Mesendoderm (in vitro differentiated cells): ENCODE data around the gene KCTD1.

Source experiments
- DNase-seq: peaks from one replicate; pipeline ENCODE4 v3.0.0; 2013
- H2AK5ac ChIP-seq: 2 replicates; pipeline ENCODE4 v1.6.1; 2013; ENCODE audit warnings: low read length, inconsistent platforms
- H2BK120ac ChIP-seq: 2 replicates; pipeline ENCODE4 v1.6.1; 2013; ENCODE audit warnings: low read depth, mild to moderate bottlenecking, low read length, moderate library complexity, mixed read lengths
- H2BK15ac ChIP-seq: replicated peaks from 2 replicates; pipeline ENCODE4 v1.6.1; 2013; ENCODE audit warnings: low read depth, mild to moderate bottlenecking, moderate library complexity
- H2BK5ac ChIP-seq: 2 replicates; pipeline ENCODE4 v1.6.1; 2013; ENCODE audit warnings: low read length, inconsistent platforms
- H3K18ac ChIP-seq: 2 replicates; pipeline ENCODE4 v1.6.1; 2013; ENCODE audit warnings: mild to moderate bottlenecking, low read length, mixed read lengths
- H3K23ac ChIP-seq: one replicate; pipeline ENCODE4 v1.6.1; 2013; ENCODE audit warnings: low read length
- H3K27ac ChIP-seq: 2 replicates; pipeline ENCODE4 v1.5.1; 2013; ENCODE audit warnings: low read depth, mild to moderate bottlenecking, inconsistent platforms, low read length, moderate library complexity
- H3K27me3 ChIP-seq: 2 replicates; pipeline ENCODE4 v1.6.1; 2013; ENCODE audit warnings: low read length, control low read depth, mild to moderate bottlenecking, inconsistent platforms; ENCODE audit not compliant: insufficient read depth, poor library complexity
- H3K36me3 ChIP-seq: 2 replicates; pipeline ENCODE4 v1.6.1; 2013; ENCODE audit warnings: low read length, inconsistent platforms; ENCODE audit not compliant: control insufficient read depth, insufficient read depth
- H3K4ac ChIP-seq: one replicate; pipeline ENCODE4 v1.6.1; 2013; ENCODE audit warnings: low read depth, mild to moderate bottlenecking, low read length, moderate library complexity
- H3K4me1 ChIP-seq: 2 replicates; pipeline ENCODE4 v1.6.1; 2013; ENCODE audit warnings: low read depth, low read length, inconsistent platforms; ENCODE audit not compliant: control insufficient read depth
- H3K4me2 ChIP-seq: 2 replicates; pipeline ENCODE4 v1.6.1; 2013; ENCODE audit warnings: low read length
- H3K4me3 ChIP-seq: 2 replicates; pipeline ENCODE4 v1.5.1; 2013; ENCODE audit warnings: mild to moderate bottlenecking, low read length
- H3K56ac ChIP-seq: one replicate; pipeline ENCODE4 v1.6.1; 2013; ENCODE audit warnings: low read length
- H3K79me1 ChIP-seq: 2 replicates; pipeline ENCODE4 v1.6.1; 2013; ENCODE audit warnings: low read length, inconsistent platforms
- H3K79me2 ChIP-seq: 2 replicates; pipeline ENCODE4 v1.6.1; 2013; ENCODE audit warnings: mild to moderate bottlenecking, low read length; ENCODE audit not compliant: control insufficient read depth, insufficient read depth
- H3K9ac ChIP-seq: 2 replicates; pipeline ENCODE4 v1.6.1; 2013; ENCODE audit warnings: low read length, inconsistent platforms
- H4K5ac ChIP-seq: one replicate; pipeline ENCODE4 v1.6.1; 2013; ENCODE audit warnings: low read length
- H4K8ac ChIP-seq: one replicate; pipeline ENCODE4 v1.6.1; 2013; ENCODE audit warnings: low read depth, mild to moderate bottlenecking, control low read depth, low read length, moderate library complexity
- WGBS: extraction: QIAGEN DNeasy Blood & Tissue Kit; methylation state at CpG from one replicate; pipeline ENCODE4 v1.1.7; 2013; ENCODE audit warnings: low lambda C conversion rate, missing lambda C conversion rate; ENCODE audit not compliant: insufficient coverage; ENCODE audit errors: extremely low coverage; 5-methylcytosine and 5-hydroxymethylcytosine counted together

The KCTD1 gene

DNA sequence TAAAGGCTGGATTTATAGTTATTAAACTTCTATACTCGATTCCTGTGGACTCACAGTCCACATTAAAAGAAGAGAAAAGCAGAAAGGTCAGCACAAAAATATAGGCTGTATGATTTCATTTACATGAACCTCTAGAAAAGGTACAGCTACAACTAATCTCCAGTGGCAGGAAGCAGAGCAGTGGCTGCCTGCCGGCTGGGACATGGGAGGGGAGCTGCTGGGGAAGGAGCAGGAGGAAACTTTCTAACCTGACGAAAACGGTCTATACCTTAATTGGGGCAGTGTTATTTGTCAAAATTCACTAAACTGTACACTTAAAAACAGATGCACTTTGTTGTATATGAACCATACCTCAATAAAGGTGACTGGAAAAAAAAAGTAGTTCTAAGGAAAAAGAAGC is 26.7 kb downstream of the KCTD1 start:
- Histone ChIP-seq H3K23ac (no peak overlapping the region), H4K8ac (no peak overlapping the region), H2BK120ac (no peak overlapping the region), H3K79me1 (no peaks in the 10 kb centered on the region), H2BK5ac (no peak overlapping the region), H3K18ac (no peak overlapping the region), H3K4ac (no peak overlapping the region), H3K4me2 (no peak overlapping the region), H4K5ac (no peak overlapping the region), H3K36me3 (no peaks in the 10 kb centered on the region), H3K9ac (no peak overlapping the region), H3K4me3 (no peak overlapping the region), H3K79me2 (no peaks in the 10 kb centered on the region), H3K4me1 (peaks cover 1% of the 10 kb centered on the region), H3K27me3 (no peaks in the 10 kb centered on the region), H2AK5ac (no peak overlapping the region), H2BK15ac (no peak overlapping the region), H3K27ac (no peak overlapping the region), H3K56ac (no peak overlapping the region)
- DNase-seq, result no peak
- no CpG with 5 or more reads among the region's 4 CpGs for WGBS

DNA sequence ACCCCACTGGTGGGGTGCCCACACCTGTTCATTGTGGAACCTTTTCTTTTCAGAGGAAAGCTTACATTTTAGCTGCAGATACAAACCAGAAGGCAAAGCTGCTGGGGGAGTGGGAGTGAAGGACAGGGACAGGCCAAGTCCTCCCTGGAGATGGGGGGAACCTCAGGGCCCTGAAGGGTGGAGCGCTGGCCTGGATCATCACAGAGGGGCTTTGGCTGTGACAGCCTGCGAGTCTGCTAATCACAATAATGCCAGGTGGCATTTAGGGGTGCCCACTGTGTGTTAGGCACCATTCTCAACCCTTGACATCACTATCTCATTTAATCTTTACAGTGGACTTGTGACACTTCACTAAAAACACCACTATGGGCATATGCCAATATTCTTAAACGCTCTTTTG is 27.4 kb downstream of the KCTD1 start:
- H3K23ac ChIP-seq, result no peak overlapping the region
- H3K4me1 ChIP-seq, result peaks cover 4% of the 10 kb centered on the region
- H3K27me3 ChIP-seq, result no peaks in the 10 kb centered on the region
- DNase-seq, result no peak
- H4K8ac ChIP-seq, result no peak overlapping the region
- H3K4ac ChIP-seq, result no peak overlapping the region
- no peak overlapping the region for H2BK5ac ChIP-seq
- H3K36me3 ChIP-seq, result no peaks in the 10 kb centered on the region
- H2BK15ac ChIP-seq, result no peak overlapping the region
- H3K4me3 ChIP-seq, result no peak overlapping the region
- H3K9ac ChIP-seq, result no peak overlapping the region
- H3K79me2 ChIP-seq, result no peaks in the 10 kb centered on the region
- H3K4me2 ChIP-seq, result no peak overlapping the region
- H2AK5ac ChIP-seq, result no peak overlapping the region
- no peak overlapping the region for H2BK120ac ChIP-seq
- WGBS, result no CpG with 5 or more reads among the region's 3 CpGs
- H3K27ac ChIP-seq, result no peak overlapping the region
- no peak overlapping the region for H3K56ac ChIP-seq
- no peak overlapping the region for H3K18ac ChIP-seq
- H4K5ac ChIP-seq, result no peak overlapping the region
- H3K79me1 ChIP-seq, result no peaks in the 10 kb centered on the region

GRCh38 chr18:26519114-26519513 is 29.2 kb downstream of the KCTD1 start:
- Histone ChIP-seq H3K79me1 (no peaks in the 10 kb centered on the region), H3K27ac (no peak overlapping the region), H2BK120ac (no peak overlapping the region), H3K4ac (no peak overlapping the region), H2BK5ac (no peak overlapping the region), H3K36me3 (no peaks in the 10 kb centered on the region), H3K79me2 (no peaks in the 10 kb centered on the region), H3K56ac (no peak overlapping the region), H3K9ac (no peak overlapping the region), H3K4me2 (no peak overlapping the region), H4K8ac (no peak overlapping the region), H4K5ac (no peak overlapping the region), H3K18ac (no peak overlapping the region), H3K23ac (no peak overlapping the region), H2AK5ac (no peak overlapping the region), H3K27me3 (no peaks in the 10 kb centered on the region), H3K4me1 (peaks cover 9% of the 10 kb centered on the region), H3K4me3 (no peak overlapping the region), H2BK15ac (no peak overlapping the region)
- 100% methylated on average over 2 of the region's 4 CpGs for WGBS
- no peak for DNase-seq

DNA sequence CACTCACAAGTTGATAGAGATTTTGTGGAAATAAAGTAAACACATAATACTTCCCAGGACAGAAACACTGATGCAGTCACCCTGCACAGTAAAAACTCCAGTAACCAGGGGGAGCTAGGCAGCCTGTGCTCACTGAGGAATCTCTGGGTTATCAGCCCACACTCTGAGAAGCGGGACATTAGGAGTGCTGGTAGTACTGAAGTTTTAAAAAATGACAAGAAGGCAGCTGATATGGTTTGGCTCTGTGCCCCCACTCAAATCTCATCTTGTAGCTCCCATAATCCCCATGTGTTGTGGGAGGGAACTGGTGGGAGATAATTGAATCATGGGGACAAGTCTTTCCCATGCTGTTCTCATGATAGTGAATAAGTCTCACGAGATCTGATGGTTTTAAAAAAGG is 31.4 kb downstream of the KCTD1 start:
- H3K27ac ChIP-seq, result no peak overlapping the region
- no peak overlapping the region for H3K18ac ChIP-seq
- H4K5ac ChIP-seq, result no peak overlapping the region
- no peaks in the 10 kb centered on the region for H3K27me3 ChIP-seq
- no peak overlapping the region for H3K4me2 ChIP-seq
- H2AK5ac ChIP-seq, result no peak overlapping the region
- H3K56ac ChIP-seq, result no peak overlapping the region
- no peaks in the 10 kb centered on the region for H3K36me3 ChIP-seq
- H3K23ac ChIP-seq, result no peak overlapping the region
- H2BK15ac ChIP-seq, result no peak overlapping the region
- peaks cover 9% of the 10 kb centered on the region for H3K4me1 ChIP-seq
- H3K9ac ChIP-seq, result no peak overlapping the region
- H3K79me2 ChIP-seq, result no peaks in the 10 kb centered on the region
- H2BK120ac ChIP-seq, result no peak overlapping the region
- peak; percentile 43 for DNase-seq
- H3K79me1 ChIP-seq, result no peaks in the 10 kb centered on the region
- no peak overlapping the region for H4K8ac ChIP-seq
- no CpG with 5 or more reads among the region's 2 CpGs for WGBS
- H2BK5ac ChIP-seq, result no peak overlapping the region
- no peak overlapping the region for H3K4me3 ChIP-seq
- H3K4ac ChIP-seq, result no peak overlapping the region

- WGBS, result no CpG with 5 or more reads among the region's 9 CpGs
- Histone ChIP-seq H3K18ac (peak overlapping the region; percentile 6), H3K4ac (peak overlapping the region; percentile 9), H3K4me3 (no peak overlapping the region), H3K56ac (peak overlapping the region; percentile 49), H3K79me2 (no peaks in the 10 kb centered on the region), H3K4me2 (no peak overlapping the region), H3K36me3 (no peaks in the 10 kb centered on the region), H3K4me1 (peaks cover 9% of the 10 kb centered on the region), H3K79me1 (no peaks in the 10 kb centered on the region), H2BK15ac (no peak overlapping the region), H2AK5ac (peak overlapping the region; percentile 51), H3K9ac (no peak overlapping the region), H4K5ac (no peak overlapping the region), H3K23ac (no peak overlapping the region), H2BK120ac (no peak overlapping the region), H3K27me3 (no peaks in the 10 kb centered on the region), H3K27ac (no peak overlapping the region), H2BK5ac (peak overlapping the region; percentile 41), H4K8ac (no peak overlapping the region)
- peak; percentile 40 for DNase-seq
Measured at GRCh38 chr18:26515643-26516487, 32.5 kb downstream of the KCTD1 start.
